Measurements from ENCODE around the gene NBAS. TPM values are rescaled to one million over a fixed set of nuclear protein-coding genes. Genes with fewer than 3 reads are reported as not detected.
"Not testable (repeated sequence)": the region's sequence is repeated elsewhere in the genome, so short reads cannot be mapped to it uniquely, and the experiment has no call there.

Gene NBAS
- total RNA-seq, 3 donors from 2014 or later (not counting 1 experiment from before 2014, with no cell fraction given), result 27.8 to 34.7 (median 29.2) TPM

- Histone ChIP-seq H3K4me1 (ENCODE audit: control insufficient read depth, insufficient read depth, low read length) (no peaks in the 10 kb centered on the region), H3K27ac (ENCODE audit: low read length) (no peak overlapping the region), H3K4me3 (ENCODE audit: low read length) (no peak overlapping the region), H3K36me3 (ENCODE audit: control insufficient read depth, insufficient read depth, low read length) (peaks cover 18% of the 10 kb centered on the region), H3K9me3 (ENCODE audit: control insufficient read depth, insufficient read depth, low read length) (no peaks in the 10 kb centered on the region), H3K27me3 (ENCODE audit: control insufficient read depth, insufficient read depth, low read length) (no peaks in the 10 kb centered on the region)
- intact Hi-C loops (cut with micrococcal nuclease), result no loop called here
- 98% methylated on average over 9 of the region's 9 CpGs for WGBS (ENCODE audit: insufficient coverage)
- DNase-seq, result no peak
- H3K9me3 Mint-ChIP-seq, result no peaks in the 10 kb centered on the region
- ATAC-seq, result no peak
- H3K27me3 Mint-ChIP-seq (ENCODE audit: low read depth in 2 of 2), result no peaks in the 10 kb centered on the region
- H3K36me3 Mint-ChIP-seq, result peaks cover 25% of the 10 kb centered on the region
- TF ChIP-seq CTCF (IDR thresholded peaks at IDR 0.05), result no peak
- no peaks in the 10 kb centered on the region for H3K4me1 Mint-ChIP-seq
- H3K4me3 Mint-ChIP-seq, result no peak overlapping the region
- H3K27ac Mint-ChIP-seq, result no peak overlapping the region
Observed at GRCh38 chr2:15410884-15411283, 150.2 kb downstream of the NBAS start.

GRCh38 chr2:15408759-15409158 is 152.4 kb downstream of the NBAS start:
- Mint-ChIP-seq H3K36me3 (peaks cover 25% of the 10 kb centered on the region), H3K4me1 (no peaks in the 10 kb centered on the region), H3K27ac (no peak overlapping the region), H3K4me3 (no peak overlapping the region), H3K9me3 (no peaks in the 10 kb centered on the region), H3K27me3 (ENCODE audit: low read depth in 2 of 2) (no peaks in the 10 kb centered on the region)
- WGBS (ENCODE audit: insufficient coverage), result 88% methylated on average over 1 of the region's 3 CpGs
- no peak for ATAC-seq
- H3K4me3 ChIP-seq (ENCODE audit: low read length), result no peak overlapping the region
- no peak for TF ChIP-seq CTCF (IDR thresholded peaks at IDR 0.05)
- H3K36me3 ChIP-seq (ENCODE audit: control insufficient read depth, insufficient read depth, low read length), result peaks cover 10% of the 10 kb centered on the region
- H3K27me3 ChIP-seq (ENCODE audit: control insufficient read depth, insufficient read depth, low read length), result no peaks in the 10 kb centered on the region
- intact Hi-C loops (cut with micrococcal nuclease), result no loop called here
- H3K27ac ChIP-seq (ENCODE audit: low read length), result no peak overlapping the region
- no peaks in the 10 kb centered on the region for H3K9me3 ChIP-seq (ENCODE audit: control insufficient read depth, insufficient read depth, low read length)
- no peak for DNase-seq
- H3K4me1 ChIP-seq (ENCODE audit: control insufficient read depth, insufficient read depth, low read length), result no peaks in the 10 kb centered on the region

GRCh38 chr2:15407666-15408065 is 153.5 kb downstream of the NBAS start:
- Mint-ChIP-seq H3K27me3 (ENCODE audit: low read depth in 2 of 2) (no peaks in the 10 kb centered on the region), H3K4me3 (no peak overlapping the region), H3K9me3 (no peaks in the 10 kb centered on the region), H3K36me3 (peaks cover 25% of the 10 kb centered on the region), H3K4me1 (no peaks in the 10 kb centered on the region), H3K27ac (no peak overlapping the region)
- intact Hi-C loops (cut with micrococcal nuclease), result no loop called here
- no peak for ATAC-seq
- Histone ChIP-seq H3K27me3 (ENCODE audit: control insufficient read depth, insufficient read depth, low read length) (no peaks in the 10 kb centered on the region), H3K27ac (ENCODE audit: low read length) (no peak overlapping the region), H3K36me3 (ENCODE audit: control insufficient read depth, insufficient read depth, low read length) (peaks cover 10% of the 10 kb centered on the region), H3K4me3 (ENCODE audit: low read length) (no peak overlapping the region), H3K4me1 (ENCODE audit: control insufficient read depth, insufficient read depth, low read length) (no peaks in the 10 kb centered on the region), H3K9me3 (ENCODE audit: control insufficient read depth, insufficient read depth, low read length) (no peaks in the 10 kb centered on the region)
- no peak for DNase-seq
- WGBS (ENCODE audit: insufficient coverage), result no CpG with 5 or more reads among the region's 1 CpG
- TF ChIP-seq CTCF (IDR thresholded peaks at IDR 0.05), result no peak

- H3K4me1 Mint-ChIP-seq; H3K4me3 ChIP-seq (ENCODE audit: low read length); H3K9me3 Mint-ChIP-seq; H3K27me3 Mint-ChIP-seq (ENCODE audit: low read depth in 2 of 2); intact Hi-C loops (cut with micrococcal nuclease); H3K27ac Mint-ChIP-seq; H3K9me3 ChIP-seq (ENCODE audit: control insufficient read depth, insufficient read depth, low read length); H3K36me3 ChIP-seq (ENCODE audit: control insufficient read depth, insufficient read depth, low read length); H3K27ac ChIP-seq (ENCODE audit: low read length); H3K27me3 ChIP-seq (ENCODE audit: control insufficient read depth, insufficient read depth, low read length); H3K4me3 Mint-ChIP-seq; H3K4me1 ChIP-seq (ENCODE audit: control insufficient read depth, insufficient read depth, low read length); ATAC-seq; DNase-seq: not testable (repeated sequence)
- H3K36me3 Mint-ChIP-seq, result peaks cover 13% of the 10 kb centered on the region
- 95% methylated on average over 9 of the region's 9 CpGs for WGBS (ENCODE audit: insufficient coverage)
Observed at GRCh38 chr2:15404511-15404910, 156.6 kb downstream of the NBAS start.

Measured in natural killer cell (primary cell).